IPS-18c (cell line): Measurements from ENCODE around the gene DNASE2B.

Source experiments
- H3K4me3 ChIP-seq: 2 replicates; pipeline ENCODE4 v1.7.0; 2013; ENCODE audit warnings: low read depth, mild to moderate bottlenecking, low read length, moderate library complexity; ENCODE audit not compliant: insufficient read depth
- H3K9me3 ChIP-seq: one replicate; pipeline ENCODE4 v1.6.1; 2013; ENCODE audit warnings: mild to moderate bottlenecking, low read length, moderate library complexity; ENCODE audit not compliant: control insufficient read depth, insufficient read depth

Gene DNASE2B

DNA sequence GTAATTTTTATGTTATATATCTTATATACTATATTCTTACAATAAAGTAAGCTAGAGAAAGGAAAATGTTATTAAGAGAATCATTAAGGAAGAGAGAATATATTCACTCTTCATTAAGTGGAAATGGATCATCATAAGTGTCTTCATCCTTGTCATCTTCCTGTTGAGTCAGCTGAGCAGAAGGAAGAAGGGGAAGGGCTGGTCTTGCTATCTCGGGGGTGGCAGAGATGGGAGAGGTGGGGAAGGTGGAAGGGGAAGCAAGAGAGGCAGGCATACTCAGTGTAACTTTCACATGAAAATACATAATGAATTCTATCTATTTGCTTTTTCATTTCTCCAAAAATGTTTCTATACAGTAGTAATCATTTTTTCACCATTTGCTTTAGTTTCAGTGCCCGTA lies 5.1 kb downstream of the DNASE2B start:
- no peaks in the 10 kb centered on the region for H3K9me3 ChIP-seq
- no peak overlapping the region for H3K4me3 ChIP-seq

DNA sequence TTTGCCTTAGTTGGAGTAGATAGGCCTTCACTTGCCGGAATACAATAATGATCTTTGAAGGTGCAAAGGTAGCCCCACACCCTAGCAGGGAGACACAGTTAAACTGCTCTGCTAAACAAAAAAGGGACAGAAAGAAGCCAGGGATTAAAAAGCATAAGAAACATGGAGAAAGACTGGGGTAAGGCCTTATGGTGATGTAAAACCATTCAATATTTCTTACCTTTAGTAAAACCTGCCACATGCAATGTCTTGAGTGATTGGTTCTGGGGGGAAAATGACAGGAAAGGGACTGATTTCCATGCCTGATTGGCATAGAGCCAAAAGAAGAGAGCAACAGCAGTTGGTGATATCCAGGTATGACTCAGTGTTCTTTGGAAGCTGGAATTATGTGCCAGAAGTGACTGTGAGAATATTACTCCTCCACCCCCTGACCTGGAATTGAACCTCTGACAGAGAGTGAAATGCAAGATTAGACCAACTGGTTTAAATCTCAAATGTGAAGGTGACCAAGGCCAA lies 8.1 kb downstream of the DNASE2B start:
- Histone ChIP-seq H3K9me3 (no peaks in the 10 kb centered on the region), H3K4me3 (no peak overlapping the region)

DNA sequence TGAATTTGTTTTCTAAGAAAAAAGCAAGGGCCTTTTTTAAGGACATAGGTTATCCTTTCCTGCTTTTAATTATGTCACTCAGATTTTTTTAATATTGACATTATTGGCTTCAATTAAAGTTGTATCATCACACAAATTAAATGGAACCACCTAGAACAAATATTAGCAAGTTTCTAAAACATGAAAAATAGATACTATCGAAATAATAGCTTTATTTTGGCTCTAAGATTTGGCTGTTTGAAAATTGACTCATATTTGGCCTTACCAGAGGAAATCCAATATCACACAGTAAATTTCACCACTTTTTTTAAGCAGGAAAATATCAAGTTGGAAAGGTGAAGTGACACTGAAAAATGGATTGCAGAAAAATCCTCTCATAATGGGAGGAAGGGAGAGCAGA lies 9.2 kb downstream of the DNASE2B start:
- no peak overlapping the region for H3K4me3 ChIP-seq
- no peaks in the 10 kb centered on the region for H3K9me3 ChIP-seq

DNA sequence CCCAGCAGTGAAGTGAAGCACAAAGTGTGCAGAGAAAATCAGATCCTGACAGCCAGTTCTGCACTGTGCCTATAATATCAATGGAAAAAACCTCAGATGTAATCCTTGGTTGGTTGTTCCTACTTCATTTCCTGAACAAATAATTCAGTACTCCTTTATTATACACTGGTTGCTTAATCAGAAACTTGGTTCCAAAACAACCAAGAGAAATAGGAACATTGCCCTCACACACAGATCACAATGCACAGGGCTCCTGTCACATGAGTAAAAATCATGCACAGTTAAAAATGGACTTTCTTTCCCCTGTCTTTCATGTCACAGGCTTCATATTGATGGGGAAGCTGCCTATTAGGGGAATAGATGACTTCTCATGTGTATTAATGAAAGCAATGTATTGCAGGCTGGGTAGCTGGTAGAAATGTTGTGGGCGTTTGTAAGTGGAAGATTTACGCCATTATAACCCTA lies 9.7 kb downstream of the DNASE2B start:
- Histone ChIP-seq H3K9me3 (no peaks in the 10 kb centered on the region), H3K4me3 (no peak overlapping the region)

DNA sequence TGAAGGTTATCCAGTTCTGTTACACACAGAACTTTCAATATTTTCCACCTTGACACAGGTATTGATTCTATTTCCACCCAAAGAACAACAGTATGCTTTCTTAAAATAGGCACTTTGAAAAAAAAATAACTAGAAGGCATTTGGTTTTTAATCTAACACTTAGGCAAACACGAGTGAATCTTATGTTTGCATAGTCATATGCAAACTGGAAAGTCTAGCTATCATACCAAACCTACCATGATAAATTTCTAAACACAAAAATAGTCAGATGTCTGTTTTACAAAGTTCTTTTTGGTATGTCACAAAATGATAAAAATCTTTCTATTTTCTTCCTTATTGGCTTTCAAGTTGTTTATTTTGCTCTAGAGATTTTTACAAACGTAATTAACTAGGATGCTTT lies 11.6 kb downstream of the DNASE2B start:
- no peaks in the 10 kb centered on the region for H3K9me3 ChIP-seq
- H3K4me3 ChIP-seq = no peak overlapping the region

DNA sequence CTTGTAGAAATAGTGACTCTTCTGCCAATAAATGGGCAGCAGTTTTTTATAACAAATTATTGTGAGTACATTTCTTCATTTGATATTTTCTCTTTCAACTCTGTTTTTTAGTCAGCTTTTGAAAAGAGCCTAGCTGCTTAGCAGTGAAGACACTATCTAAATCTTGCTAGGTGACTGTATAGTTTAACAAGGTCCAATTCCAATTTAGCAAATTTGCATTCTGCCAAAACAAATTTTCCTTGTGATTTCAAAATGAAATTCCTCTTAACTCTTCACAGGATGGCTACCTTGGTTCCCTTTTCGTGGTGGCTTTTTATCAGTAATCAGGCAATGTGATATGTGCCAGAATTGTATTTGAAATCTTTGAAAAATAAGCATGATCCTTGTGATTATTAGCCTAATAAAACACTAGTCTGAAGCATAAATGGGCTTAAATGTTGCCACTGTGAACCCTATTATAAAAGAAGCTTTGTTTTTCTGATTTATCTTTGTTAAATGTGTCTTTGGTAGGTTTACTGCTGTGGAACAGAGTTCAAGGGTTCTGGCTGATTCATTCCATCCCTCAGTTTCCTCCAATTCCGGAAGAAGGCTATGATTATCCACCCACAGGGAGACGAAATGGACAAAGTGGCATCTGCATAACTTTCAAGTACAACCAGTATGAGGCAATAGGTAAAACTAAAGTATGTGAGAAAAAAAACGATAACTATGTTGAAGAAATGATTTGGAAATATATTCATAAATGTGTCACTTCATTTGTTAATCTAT lies 12.2 kb downstream of the DNASE2B start:
- H3K9me3 ChIP-seq = no peaks in the 10 kb centered on the region
- H3K4me3 ChIP-seq = no peak overlapping the region

DNA sequence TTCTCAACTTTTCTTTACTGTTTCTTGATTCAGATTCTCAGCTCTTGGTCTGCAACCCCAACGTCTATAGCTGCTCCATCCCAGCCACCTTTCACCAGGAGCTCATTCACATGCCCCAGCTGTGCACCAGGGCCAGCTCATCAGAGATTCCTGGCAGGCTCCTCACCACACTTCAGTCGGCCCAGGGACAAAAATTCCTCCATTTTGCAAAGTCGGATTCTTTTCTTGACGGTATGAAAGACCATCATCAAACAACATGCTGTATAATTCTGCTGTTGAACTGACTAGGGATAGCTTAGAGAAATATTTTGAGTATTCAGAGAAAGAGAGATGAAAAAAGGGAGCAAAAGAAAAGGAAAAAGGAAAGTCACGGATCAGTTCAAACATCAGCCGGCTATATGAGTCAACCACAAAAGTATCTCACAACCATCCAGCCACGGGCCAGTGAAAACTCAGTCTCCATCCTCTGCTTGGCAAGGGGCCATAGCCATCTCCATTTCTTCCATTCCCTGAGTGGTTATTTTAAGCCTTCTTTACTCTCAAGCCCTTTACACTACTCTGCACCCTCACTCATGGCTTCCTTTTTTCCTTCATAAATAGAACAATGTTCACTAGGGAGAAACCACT lies 14.1 kb downstream of the DNASE2B start:
- H3K4me3 ChIP-seq = no peak overlapping the region
- H3K9me3 ChIP-seq = no peaks in the 10 kb centered on the region

DNA sequence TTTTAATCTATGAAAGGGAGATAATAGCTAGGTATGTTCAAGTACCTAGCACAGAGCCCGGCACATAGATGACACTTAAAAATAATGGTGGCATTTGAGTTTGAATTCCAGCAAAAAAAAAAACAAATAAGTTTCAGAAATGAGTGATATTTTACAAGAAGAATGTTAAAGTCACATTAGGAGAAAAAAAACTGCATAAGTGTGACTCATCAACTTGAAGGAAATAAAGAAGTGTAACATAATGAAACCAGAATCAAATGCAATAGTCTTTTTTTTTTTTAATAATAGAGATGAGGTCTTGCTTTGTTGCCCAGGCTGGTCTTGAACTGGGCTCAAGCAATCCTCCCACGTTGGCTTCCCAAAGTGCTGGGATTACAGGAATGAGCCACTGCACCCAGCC lies 17.1 kb downstream of the DNASE2B start:
- Histone ChIP-seq H3K4me3 (no peak overlapping the region), H3K9me3 (no peaks in the 10 kb centered on the region)

DNA sequence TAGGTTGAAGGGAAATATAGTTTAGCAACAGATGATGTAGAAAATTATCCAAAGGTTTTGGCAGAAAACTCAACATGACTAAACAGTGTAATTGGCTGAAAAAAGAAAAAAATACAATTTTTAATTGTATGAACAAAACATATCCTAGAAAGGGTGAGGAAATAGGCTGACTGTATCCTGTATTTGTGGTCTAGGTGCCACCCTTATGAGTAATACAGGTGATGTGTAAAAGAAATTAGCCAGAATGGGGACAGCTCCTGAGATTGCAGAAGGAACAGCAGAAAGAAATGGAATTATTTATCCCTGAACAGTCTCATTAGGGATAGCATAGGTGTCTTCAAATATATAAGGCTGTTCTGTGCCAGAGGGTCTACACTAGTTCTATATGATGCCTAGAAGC lies 24.6 kb downstream of the DNASE2B start:
- Histone ChIP-seq H3K4me3 (no peak overlapping the region), H3K9me3 (no peaks in the 10 kb centered on the region)

DNA sequence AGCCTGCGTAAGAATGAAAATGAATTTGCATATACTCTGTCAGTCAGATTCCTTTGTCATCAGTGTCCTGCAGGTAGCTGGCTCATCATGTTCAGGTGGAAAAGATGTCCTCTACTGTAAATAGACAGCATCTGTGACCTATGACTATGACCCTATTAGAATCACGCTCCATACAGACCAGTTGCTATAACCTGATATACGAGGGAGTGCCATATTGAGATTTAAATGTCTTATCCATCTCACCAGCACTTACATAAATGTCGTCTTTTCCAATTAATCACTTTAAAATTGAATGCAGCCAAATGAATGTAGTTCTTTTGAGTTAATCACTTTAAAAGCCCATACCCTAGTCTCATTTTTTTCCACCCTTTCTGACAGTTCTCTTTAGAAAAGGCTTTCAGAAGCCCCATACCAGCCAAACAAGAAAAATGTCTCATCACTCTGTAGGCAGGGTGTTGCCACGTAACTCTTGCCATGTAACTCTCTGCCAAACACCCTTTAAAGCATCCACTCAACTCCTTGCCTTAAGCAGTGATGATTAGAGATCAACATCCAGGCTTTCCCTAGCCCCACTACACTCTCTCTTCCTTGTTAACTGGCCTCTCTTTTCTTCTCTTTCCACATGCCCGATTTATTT lies 26.3 kb downstream of the DNASE2B start:
- Histone ChIP-seq H3K9me3 (no peaks in the 10 kb centered on the region), H3K4me3 (no peak overlapping the region)

DNA sequence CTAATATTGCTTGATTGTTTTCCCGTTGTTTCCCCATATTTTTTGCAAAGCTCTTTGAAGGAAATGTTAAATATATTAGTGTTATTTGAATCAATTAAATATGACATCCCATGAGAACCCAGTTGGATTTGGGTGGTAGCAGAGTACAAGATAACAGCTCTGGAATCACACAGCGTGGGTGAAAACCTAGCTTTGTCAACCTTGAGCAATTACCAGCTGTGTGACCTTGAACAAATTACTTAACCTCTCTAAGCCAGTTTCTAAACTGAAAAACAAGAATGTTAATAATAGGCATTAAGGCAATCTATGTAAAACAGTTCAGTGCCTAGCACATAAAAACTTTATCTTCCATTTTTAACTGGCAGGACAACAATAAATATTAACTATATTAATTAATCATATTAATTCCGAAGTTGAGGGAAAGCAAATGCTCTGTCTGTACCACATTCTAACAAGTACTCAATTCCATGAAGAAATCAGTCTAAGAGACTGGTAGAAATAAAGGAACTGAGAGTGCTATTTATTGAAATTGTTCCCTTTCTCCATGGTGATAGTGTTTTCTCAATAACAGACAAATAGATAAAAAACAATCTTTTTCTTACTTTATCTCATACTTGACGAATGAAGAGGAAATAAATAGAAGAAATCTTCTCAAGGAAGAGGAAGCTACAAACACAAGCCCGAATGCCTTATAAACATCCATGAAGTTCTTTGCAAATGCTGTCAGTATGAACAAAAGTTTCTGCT lies 27.0 kb downstream of the DNASE2B start:
- Histone ChIP-seq H3K4me3 (no peak overlapping the region), H3K9me3 (no peaks in the 10 kb centered on the region)

DNA sequence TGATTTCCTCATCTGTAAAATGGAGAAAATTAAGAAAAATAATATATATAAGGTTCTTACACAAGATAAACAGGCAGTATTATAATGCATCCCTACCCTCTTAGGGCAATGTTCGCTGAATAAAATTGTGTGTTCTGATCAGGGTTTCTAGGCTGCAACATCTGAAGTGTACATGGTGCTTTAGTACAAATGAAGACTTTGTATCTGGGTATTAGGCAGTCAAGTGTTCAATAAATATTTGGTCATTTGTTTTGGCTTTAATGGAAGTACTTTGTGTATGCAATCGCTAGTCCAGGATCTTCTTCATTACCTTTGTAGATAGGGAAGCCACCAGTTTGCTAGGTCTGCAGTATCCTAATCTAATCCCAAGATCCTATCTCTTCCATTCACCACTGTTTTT lies 28.1 kb downstream of the DNASE2B start:
- Histone ChIP-seq H3K9me3 (no peaks in the 10 kb centered on the region), H3K4me3 (no peak overlapping the region)

DNA sequence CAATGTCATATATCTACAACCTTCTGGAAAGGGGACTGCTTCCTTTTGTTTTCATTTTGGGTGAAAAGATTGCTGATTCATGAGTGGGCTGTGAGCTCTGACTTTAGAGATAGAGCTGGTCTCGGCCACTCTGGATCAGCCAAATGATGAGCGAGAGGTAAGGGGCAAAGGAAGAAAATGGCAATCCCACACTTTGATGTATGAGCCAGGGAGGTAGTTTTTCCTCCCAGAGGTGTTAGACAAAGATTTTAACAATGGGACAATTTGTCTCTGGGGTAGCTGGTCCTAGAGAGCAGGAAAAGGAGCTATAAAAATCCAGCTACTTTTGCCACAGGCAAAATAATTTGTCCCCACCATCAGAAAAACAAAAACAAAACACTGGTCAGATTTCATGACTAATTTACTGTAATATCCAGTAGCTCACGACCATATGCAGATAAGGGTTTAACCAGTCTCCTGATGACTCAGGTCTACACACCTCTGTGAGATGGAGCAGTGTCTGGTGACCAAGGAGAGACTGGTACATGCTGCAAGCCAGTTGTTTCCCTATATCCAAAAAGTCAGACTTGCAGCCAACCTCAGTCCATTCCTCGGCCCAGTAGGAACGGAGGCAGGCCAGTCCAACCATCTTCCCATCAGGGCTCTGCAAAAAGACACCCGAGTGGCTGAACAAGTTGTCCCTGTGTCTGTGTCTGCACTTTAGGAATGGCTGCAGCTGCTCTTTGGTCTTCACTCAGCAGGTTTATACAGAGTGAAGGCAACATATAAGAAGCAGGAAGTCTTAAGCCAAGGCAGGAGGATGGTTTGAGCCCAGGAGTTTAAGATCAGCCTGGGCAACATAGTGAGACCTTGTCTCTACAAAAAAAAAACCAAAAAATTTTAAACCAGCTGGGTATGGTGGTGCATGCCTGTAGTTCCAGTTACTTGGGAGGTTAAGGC lies 29.2 kb downstream of the DNASE2B start:
- H3K4me3 ChIP-seq = no peak overlapping the region
- no peaks in the 10 kb centered on the region for H3K9me3 ChIP-seq

DNA sequence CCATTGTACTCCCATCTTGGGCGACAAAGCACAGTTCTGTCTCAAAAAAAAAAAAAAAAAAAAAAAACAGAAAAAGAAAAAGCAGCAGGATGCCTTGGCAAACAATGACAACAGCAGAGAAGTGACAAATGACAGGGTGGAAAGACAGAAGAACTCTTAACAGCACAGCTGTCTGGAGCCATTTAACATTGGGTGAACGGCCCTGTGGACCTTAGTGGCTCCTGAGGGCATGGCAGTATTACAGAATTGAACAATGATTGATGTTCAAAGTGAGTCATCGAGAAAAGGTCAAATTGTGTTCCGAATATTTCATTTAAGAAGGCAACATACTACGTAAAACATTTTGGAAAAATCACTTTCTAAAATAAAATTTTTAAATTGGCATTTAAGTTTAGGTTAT lies 30.0 kb downstream of the DNASE2B start:
- Histone ChIP-seq H3K9me3 (no peaks in the 10 kb centered on the region), H3K4me3 (no peak overlapping the region)

DNA sequence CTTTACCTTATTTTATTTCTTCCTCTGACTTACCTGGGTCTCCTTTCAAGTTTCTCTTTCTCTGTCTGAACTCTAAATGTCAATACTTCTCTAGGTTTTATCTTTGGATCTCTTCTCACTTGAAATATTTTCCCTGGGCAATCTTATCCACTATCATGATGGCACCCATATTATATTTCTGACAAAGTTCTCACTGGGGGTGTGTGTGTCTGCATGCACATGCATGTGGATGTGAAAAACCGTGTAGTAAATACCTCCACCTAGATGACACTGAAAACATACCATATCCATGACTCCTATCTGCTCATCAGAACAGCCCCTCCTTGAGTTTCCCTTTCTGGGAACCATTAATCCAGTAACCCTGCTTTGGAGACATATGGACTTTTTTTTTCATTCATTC lies 30.9 kb downstream of the DNASE2B start:
- no peaks in the 10 kb centered on the region for H3K9me3 ChIP-seq
- no peak overlapping the region for H3K4me3 ChIP-seq

DNA sequence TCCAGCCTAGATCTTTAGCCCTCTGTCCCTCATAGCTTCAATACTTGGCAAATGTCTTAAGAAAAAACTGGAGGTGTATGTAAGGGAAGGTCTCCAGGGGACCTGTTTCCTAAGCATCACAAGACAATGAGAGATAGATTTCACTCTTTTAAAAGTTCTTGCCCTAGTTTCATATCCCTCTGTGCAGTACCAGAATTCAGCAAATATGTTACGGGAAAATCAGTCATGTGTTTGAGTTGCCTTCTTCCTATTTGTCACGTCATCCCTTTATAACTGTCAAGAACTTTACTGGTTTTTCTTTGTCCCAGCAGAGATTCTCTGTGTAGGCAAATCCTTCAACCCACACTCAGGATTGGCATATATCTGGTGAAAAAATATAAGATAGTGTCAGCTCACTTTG lies 32.3 kb downstream of the DNASE2B start:
- Histone ChIP-seq H3K4me3 (no peak overlapping the region), H3K9me3 (no peaks in the 10 kb centered on the region)
